SK-N-MC (cell line): ENCODE data around the gene PRSS56.

Experiments
- DNase-seq: peaks from one replicate; pipeline ENCODE4 v3.0.0-alpha.2; 2011; ENCODE audit warnings: low read depth, low spot score
- H3K27ac ChIP-seq: fragments of 200-600 bp; sonication (generic); 2 replicates; pipeline ENCODE4 v1.5.1; 2016; ENCODE audit warnings: mixed run types
- H3K36me3 ChIP-seq: fragments of 200-600 bp; sonication (generic); 2 replicates; pipeline ENCODE4 v1.6.1; 2017; ENCODE audit warnings: antibody characterized with exemption, low read length, mixed read lengths; ENCODE audit not compliant: insufficient read depth
- H3K4me3 ChIP-seq: fragments of 200-600 bp; sonication (generic); 2 replicates; pipeline ENCODE4 v1.5.1; 2016
- H3K9ac ChIP-seq: fragments of 200-600 bp; sonication (generic); 2 replicates; pipeline ENCODE4 v1.8.0; 2017; ENCODE audit warnings: mixed run types, mixed read lengths; ENCODE audit not compliant: insufficient read length
- H3K9me3 ChIP-seq: fragments of 200-600 bp; sonication (generic); 2 replicates; pipeline ENCODE4 v1.6.1; 2017; ENCODE audit warnings: low read depth, mild to moderate bottlenecking, antibody characterized with exemption, low read length, moderate library complexity, mixed read lengths
- EZH2 ChIP-seq: fragments of 200-600 bp; sonication (generic); IDR thresholded peaks from one replicate; pipeline ENCODE4 v1.6.1; 2017; ENCODE audit warnings: antibody characterized with exemption
- FOXP2 ChIP-seq: optimal IDR thresholded peaks from 2 replicates; pipeline ENCODE3; 2011; ENCODE audit warnings: mild to moderate bottlenecking, moderate library complexity; ENCODE audit not compliant: insufficient read depth; ENCODE audit errors: extremely low read length, control extremely low read depth
- POLR2AphosphoS5 ChIP-seq: IDR thresholded peaks from 2 replicates; pipeline ENCODE4 v1.6.1; 2012; ENCODE audit warnings: mild to moderate bottlenecking, low read depth, low read length, borderline replicate concordance

PRSS56 gene

DNA sequence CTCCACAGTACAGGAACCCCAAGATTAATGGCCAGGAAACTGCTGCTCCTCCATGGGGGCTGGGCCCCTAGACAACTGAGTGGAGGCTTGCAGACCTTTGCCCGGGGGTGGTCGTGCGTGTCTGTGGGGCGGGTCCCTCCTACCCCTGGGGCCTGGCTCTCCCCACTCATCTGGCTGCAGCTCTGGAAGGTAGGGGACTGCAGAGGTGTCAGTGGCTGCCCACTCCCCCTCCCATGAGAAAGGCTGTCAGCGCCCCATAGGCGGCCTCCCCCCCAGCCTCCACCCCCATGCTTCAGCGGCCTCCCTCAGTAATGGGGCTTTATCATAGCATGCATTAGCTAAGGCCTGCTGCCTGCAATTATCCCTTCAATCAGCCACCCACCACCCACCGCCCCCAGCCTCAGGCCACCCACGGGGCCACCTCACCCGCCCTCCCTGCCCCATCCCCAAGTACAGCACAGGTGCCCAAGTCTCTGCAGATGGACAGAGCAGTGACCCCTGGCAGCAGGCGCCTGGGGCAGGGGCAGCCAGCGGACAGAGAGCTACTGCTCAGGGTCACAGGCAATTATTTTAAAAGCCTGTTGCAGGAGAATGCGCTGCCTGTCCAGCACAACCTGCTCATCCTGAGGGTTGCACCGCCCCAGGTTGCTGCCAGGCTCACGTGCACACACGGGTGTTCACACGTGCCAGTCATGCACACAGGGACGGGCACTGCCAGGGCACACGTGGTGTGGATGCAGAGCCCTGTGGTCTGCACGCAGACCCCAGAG, 23.5 kb upstream of the PRSS56 start:
- Histone ChIP-seq H3K36me3 (no peaks in the 10 kb centered on the region), H3K9me3 (no peaks in the 10 kb centered on the region), H3K27ac (no peak overlapping the region), H3K9ac (no peak overlapping the region), H3K4me3 (no peak overlapping the region)
- TF ChIP-seq EZH2 (no peak), FOXP2 (no peak), POLR2AphosphoS5 (no peak)
- no peak for DNase-seq

DNA sequence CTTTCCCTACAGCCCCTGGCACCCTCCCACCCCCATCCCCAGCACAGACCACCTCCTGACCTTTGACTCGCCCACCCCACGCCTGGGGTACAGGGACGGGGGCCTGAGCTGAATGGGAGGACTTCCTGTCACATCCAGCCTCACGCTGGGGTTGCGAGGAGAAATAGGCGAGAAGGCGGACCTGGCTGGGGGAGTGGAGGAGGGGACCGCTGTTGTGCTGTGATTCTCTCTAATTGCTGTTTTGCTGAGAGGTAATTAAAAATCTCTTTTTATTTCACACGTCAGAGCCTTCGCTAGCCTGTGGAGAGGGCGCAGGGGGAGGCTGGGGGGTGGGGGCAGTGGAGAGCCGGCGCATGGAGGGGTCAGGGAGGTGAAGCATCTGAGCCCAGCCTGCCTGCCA, 22.8 kb upstream of the PRSS56 start:
- no peak for DNase-seq
- H3K9me3 ChIP-seq, result no peaks in the 10 kb centered on the region
- no peaks in the 10 kb centered on the region for H3K36me3 ChIP-seq
- H3K9ac ChIP-seq, result no peak overlapping the region
- no peak overlapping the region for H3K27ac ChIP-seq
- no peak overlapping the region for H3K4me3 ChIP-seq
- TF ChIP-seq EZH2 (no peak), POLR2AphosphoS5 (no peak), FOXP2 (no peak)

DNA sequence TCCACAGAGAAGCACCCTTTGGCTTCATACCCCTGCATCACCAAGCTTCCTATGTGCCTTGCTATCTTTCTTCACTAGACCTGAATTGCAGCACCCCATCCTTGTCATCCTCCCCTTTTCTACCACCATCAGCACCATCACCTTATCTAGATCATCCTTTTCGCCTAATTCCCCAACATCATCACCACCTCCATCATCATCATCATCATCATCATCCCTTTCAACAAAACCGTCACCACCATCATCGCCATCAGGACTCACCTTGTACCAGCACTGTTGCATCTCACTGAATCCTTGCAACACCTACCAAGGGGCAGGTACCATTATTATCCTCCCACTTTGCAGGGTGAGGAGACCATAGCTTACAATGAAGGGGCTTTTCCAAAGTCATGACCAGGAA, 21.7 kb upstream of the PRSS56 start:
- Histone ChIP-seq H3K27ac (no peak overlapping the region), H3K4me3 (no peak overlapping the region), H3K9me3 (no peaks in the 10 kb centered on the region), H3K9ac (no peak overlapping the region), H3K36me3 (no peaks in the 10 kb centered on the region)
- DNase-seq, result no peak
- TF ChIP-seq EZH2 (no peak), POLR2AphosphoS5 (no peak), FOXP2 (no peak)

DNA sequence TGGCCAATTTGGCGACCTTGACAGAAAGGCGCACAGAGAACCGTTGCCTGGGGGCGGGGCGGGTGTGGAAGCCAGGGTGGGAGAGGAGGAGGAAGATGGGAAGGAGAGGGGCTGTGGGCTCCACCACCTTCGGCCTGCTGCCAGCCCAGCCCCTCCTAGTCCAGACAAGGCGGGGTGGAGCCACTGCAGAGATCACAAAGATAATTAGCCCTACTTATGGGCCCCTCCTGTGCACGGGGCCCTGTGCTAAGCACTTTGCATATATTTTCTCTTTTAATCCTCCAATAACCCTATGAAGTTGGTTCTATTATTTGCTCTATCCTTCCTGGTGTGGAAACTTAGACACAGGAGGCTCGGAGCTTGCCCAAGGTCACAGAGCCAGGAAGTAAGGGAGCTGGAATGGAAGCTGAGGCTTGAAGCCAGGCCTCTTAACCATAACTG, 18.8 kb upstream of the PRSS56 start:
- no peak for DNase-seq
- Histone ChIP-seq H3K27ac (no peak overlapping the region), H3K9ac (no peak overlapping the region), H3K4me3 (no peak overlapping the region), H3K36me3 (no peaks in the 10 kb centered on the region), H3K9me3 (no peaks in the 10 kb centered on the region)
- TF ChIP-seq POLR2AphosphoS5, result no peak
- no peak for TF ChIP-seq FOXP2
- TF ChIP-seq EZH2, result no peak

DNA sequence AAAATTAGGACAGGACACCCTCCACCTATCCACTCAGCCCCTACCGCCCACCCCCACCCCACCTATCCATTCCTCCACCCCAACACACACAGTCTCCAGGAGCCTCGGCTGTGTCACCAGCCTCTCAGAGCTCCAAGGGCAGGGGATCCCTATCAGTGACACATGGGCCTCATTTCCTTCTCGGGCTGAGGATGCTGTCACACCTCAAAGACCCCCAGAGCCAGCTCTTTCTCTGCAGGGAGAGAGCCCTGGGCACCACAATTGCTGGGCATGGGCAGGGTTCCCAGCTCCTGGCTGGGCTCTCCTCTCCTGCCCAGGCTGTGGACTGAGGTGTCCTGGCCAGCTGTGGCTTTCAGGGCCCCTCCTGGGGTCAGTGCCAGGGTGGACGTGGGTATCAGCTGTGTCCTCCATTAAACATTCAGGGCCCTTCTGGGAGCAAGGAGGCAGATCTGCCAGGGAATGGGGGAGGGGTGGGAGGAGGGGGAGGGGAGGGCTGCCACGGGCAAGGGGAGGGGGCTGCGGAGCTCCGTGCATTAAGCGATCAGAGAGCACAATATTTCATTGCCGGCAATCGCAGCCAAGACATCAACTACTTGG, 18.3 kb upstream of the PRSS56 start:
- H3K4me3 ChIP-seq, result no peak overlapping the region
- TF ChIP-seq FOXP2, result no peak
- no peak for TF ChIP-seq EZH2
- no peak for TF ChIP-seq POLR2AphosphoS5
- H3K36me3 ChIP-seq, result no peaks in the 10 kb centered on the region
- no peak overlapping the region for H3K9ac ChIP-seq
- DNase-seq, result no peak
- H3K9me3 ChIP-seq, result no peaks in the 10 kb centered on the region
- no peak overlapping the region for H3K27ac ChIP-seq

DNA sequence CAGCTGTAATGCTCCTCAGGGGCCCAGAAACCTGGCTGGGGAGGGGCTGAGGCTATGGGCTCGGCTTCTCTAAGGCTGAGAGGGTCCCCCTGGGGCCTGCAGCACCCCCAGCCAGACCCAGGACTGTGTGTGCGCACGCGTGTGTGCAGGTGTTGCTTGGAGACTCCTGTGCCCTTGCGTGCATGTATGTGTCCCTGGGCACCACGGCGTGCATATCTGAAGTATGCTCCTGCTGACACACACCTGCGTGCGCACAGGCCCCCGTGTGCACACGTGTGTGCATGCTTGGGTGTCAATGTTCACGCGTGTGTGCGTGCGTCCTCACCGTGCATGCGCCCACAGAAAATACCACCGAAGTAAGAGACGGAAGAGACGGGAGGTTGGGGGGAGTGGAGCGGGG, 17.7 kb upstream of the PRSS56 start:
- H3K4me3 ChIP-seq, result peak overlapping the region; percentile 28; the same call in 1 of the 2 replicates
- no peaks in the 10 kb centered on the region for H3K36me3 ChIP-seq
- no peak overlapping the region for H3K9ac ChIP-seq
- no peaks in the 10 kb centered on the region for H3K9me3 ChIP-seq
- TF ChIP-seq EZH2 (no peak), POLR2AphosphoS5 (no peak), FOXP2 (no peak)
- no peak overlapping the region for H3K27ac ChIP-seq
- DNase-seq, result no peak

DNA sequence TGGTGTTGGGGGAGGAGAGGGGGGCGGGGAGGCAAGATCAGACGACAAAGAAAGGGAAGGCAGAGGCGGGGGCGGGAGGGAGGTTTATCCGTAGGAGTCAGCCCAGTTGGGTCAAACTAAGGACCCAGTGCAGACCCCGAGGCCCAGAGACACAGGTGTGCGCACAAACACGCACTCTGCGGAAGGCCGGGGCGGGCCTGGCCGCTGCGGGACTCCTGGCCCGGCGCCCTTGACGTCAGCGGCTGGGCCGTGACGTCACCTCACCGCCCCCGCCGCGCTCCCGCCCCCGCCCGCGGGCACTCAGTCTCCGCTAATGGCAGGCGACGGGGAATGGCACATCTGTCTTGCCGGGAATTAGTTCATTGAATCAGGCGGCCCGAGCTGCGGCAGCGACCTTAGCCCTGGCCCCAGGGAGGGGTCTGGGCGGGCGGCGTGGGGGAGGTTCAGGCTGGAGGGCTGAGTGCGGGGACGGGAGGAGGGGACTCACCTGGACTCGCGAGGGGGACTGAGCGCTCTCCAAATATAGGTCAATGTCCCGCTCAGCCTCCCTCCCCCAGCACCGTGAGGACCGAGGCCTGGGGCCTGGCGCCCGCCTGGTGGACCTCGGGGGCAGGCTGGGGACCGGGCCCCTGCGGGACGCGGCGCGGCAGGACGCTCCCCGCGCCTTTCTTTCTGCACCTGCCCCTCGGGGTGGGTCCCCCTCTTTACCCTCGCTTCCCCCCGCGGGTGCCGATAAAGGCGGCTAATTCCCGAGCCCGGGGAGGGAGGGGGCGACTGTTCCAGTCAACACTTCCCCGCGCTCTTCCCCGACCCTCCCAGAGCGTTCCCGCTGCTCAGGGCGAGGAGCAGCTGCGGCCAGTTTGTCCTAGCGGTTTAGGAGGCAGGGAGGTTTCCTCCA, 17.0 kb upstream of the PRSS56 start:
- Histone ChIP-seq H3K36me3 (no peaks in the 10 kb centered on the region), H3K9ac (no peak overlapping the region), H3K9me3 (no peaks in the 10 kb centered on the region), H3K27ac (no peak overlapping the region), H3K4me3 (peak overlapping the region; percentile 72)
- no peak for DNase-seq
- no peak for TF ChIP-seq FOXP2
- TF ChIP-seq EZH2, result peak; percentile 29

DNA sequence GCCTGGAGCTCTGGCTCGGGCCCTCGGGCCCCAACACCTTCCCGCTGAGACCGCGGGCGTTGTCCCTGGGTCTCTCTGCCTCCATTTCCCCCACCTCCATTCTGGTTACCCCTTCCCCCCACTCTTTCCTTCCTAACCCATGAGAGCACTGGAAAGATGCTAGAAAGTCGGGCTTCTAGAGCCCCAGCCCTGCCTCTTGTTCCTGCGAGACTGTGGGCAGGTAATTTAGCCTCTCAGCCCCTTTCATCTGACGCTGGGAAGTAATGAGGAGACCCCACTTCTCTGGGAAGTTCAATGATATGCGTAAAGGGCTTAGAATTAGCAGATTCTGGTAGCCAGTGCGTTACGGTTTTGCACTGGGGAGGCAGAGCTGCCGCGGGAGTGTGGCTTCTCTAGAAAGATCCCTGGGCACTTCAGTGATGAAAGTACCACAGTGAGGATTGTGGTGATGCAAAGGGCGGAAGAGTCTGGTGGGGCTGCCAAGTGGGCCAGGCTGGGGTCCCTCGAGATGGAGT, 16.3 kb upstream of the PRSS56 start:
- Histone ChIP-seq H3K36me3 (no peaks in the 10 kb centered on the region), H3K9me3 (no peaks in the 10 kb centered on the region), H3K4me3 (peak overlapping the region; percentile 72), H3K9ac (no peak overlapping the region), H3K27ac (no peak overlapping the region)
- TF ChIP-seq POLR2AphosphoS5 (no peak), EZH2 (no peak), FOXP2 (no peak)
- DNase-seq, result no peak
